MM.1S (cell line): ENCODE measurements around the gene PLXND1.

Experiments
- DNase-seq: peaks from one replicate; pipeline ENCODE4 v3.0.0-alpha.2; 2015
- H2AFZ ChIP-seq: fragments of 300-600 bp; sonication (generic); 2 replicates; pipeline ENCODE4 v1.6.0; 2016; ENCODE audit warnings: antibody characterized with exemption, low read length
- H3F3A ChIP-seq: fragments of 300-600 bp; sonication (generic); 2 replicates; pipeline ENCODE4 v1.6.1; 2016; ENCODE audit warnings: mild to moderate bottlenecking, antibody characterized with exemption, low read length, moderate library complexity, mixed read lengths; ENCODE audit not compliant: insufficient read depth
- H3K27ac ChIP-seq: fragments of 300-600 bp; sonication (generic); 2 replicates; pipeline ENCODE4 v1.5.1; 2016; ENCODE audit warnings: mild to moderate bottlenecking, low read length
- H3K27me3 ChIP-seq: fragments of 300-600 bp; sonication (generic); replicated peaks from 2 replicates; pipeline ENCODE4 v1.6.0; 2016; ENCODE audit warnings: low read length; ENCODE audit not compliant: insufficient read depth
- H3K36me3 ChIP-seq: fragments of 300-600 bp; sonication (generic); replicated peaks from 2 replicates; pipeline ENCODE4 v1.6.1; 2016; ENCODE audit warnings: mild to moderate bottlenecking, low read length, mixed read lengths; ENCODE audit not compliant: insufficient read depth
- H3K4me1 ChIP-seq: fragments of 300-600 bp; sonication (generic); 2 replicates; pipeline ENCODE4 v1.6.1; 2016; ENCODE audit warnings: low read length, mixed read lengths
- H3K4me2 ChIP-seq: fragments of 300-600 bp; sonication (generic); 2 replicates; pipeline ENCODE4 v1.6.0; 2016; ENCODE audit warnings: low read depth, low read length
- H3K4me3 ChIP-seq: fragments of 300-600 bp; sonication (generic); 2 replicates; pipeline ENCODE4 v1.5.1; 2016; ENCODE audit warnings: low read length, mixed read lengths
- H3K79me2 ChIP-seq: fragments of 300-600 bp; sonication (generic); 2 replicates; pipeline ENCODE4 v1.6.1; 2016; ENCODE audit warnings: mixed run types, low read length, mixed read lengths
- H3K9ac ChIP-seq: fragments of 300-600 bp; sonication (generic); 2 replicates; pipeline ENCODE4 v1.6.1; 2016; ENCODE audit warnings: low read length, mixed read lengths
- H3K9me2 ChIP-seq: fragments of 300-600 bp; sonication (generic); replicated peaks from 2 replicates; pipeline ENCODE4 v1.6.1; 2016; ENCODE audit warnings: mild to moderate bottlenecking, low read length, mixed read lengths; ENCODE audit not compliant: insufficient read depth
- H3K9me3 ChIP-seq: fragments of 300-600 bp; sonication (generic); replicated peaks from 2 replicates; pipeline ENCODE4 v1.6.1; 2016; ENCODE audit warnings: mild to moderate bottlenecking, low read length, mixed read lengths; ENCODE audit not compliant: insufficient read depth
- H4K20me1 ChIP-seq: fragments of 300-600 bp; sonication (generic); 2 replicates; pipeline ENCODE4 v1.6.1; 2016; ENCODE audit warnings: mild to moderate bottlenecking, low read length, moderate library complexity, mixed read lengths; ENCODE audit not compliant: insufficient read depth
- CTCF ChIP-seq: fragments of 300-600 bp; sonication (generic); IDR thresholded peaks from 2 replicates; pipeline ENCODE4 v1.5.1; 2016; ENCODE audit warnings: antibody characterized with exemption, low read length, mixed read lengths
- EZH2 ChIP-seq: fragments of 300-600 bp; sonication (generic); optimal IDR thresholded peaks from 2 replicates; pipeline ENCODE3; 2017; ENCODE audit warnings: low read depth, mild to moderate bottlenecking, antibody characterized with exemption, low read length, mixed read lengths
- EZH2phosphoT487 ChIP-seq: fragments of 300-600 bp; sonication (generic); IDR thresholded peaks from 2 replicates; pipeline ENCODE4 v1.6.1; 2018; ENCODE audit warnings: antibody characterized with exemption, low read length

Gene PLXND1

GRCh38 chr3:129614927-129615363, 8.5 kb upstream of the PLXND1 start:
- Histone ChIP-seq H3K4me2 (no peak overlapping the region), H3K27ac (no peak overlapping the region), H3K36me3 (no peaks in the 10 kb centered on the region), H3F3A (no peaks in the 10 kb centered on the region), H2AFZ (no peak overlapping the region), H3K9ac (no peak overlapping the region), H3K9me2 (no peaks in the 10 kb centered on the region), H3K27me3 (no peaks in the 10 kb centered on the region), H3K4me1 (no peaks in the 10 kb centered on the region), H4K20me1 (no peaks in the 10 kb centered on the region), H3K79me2 (no peaks in the 10 kb centered on the region), H3K4me3 (no peak overlapping the region), H3K9me3 (no peaks in the 10 kb centered on the region)
- no peak for TF ChIP-seq CTCF
- no peak for TF ChIP-seq EZH2
- TF ChIP-seq EZH2phosphoT487, result no peak
- no peak for DNase-seq

- TF ChIP-seq EZH2 (no peak), CTCF (no peak), EZH2phosphoT487 (no peak)
- no peaks in the 10 kb centered on the region for H3K9me3 ChIP-seq
- peaks cover 3% of the 10 kb centered on the region; the same call in 1 of the 2 replicates for H3K27me3 ChIP-seq
- H3F3A ChIP-seq, result no peaks in the 10 kb centered on the region
- no peak overlapping the region for H3K4me2 ChIP-seq
- no peak overlapping the region for H3K9ac ChIP-seq
- no peak overlapping the region for H3K4me3 ChIP-seq
- no peak overlapping the region for H3K27ac ChIP-seq
- H3K36me3 ChIP-seq, result no peaks in the 10 kb centered on the region
- H2AFZ ChIP-seq, result no peak overlapping the region
- no peaks in the 10 kb centered on the region for H4K20me1 ChIP-seq
- no peaks in the 10 kb centered on the region for H3K9me2 ChIP-seq
- no peak for DNase-seq
- no peaks in the 10 kb centered on the region for H3K4me1 ChIP-seq
- H3K79me2 ChIP-seq, result no peaks in the 10 kb centered on the region
Measured at GRCh38 chr3:129614435-129614834, 8.0 kb upstream of the PLXND1 start.

- no peaks in the 10 kb centered on the region for H3K9me3 ChIP-seq
- TF ChIP-seq CTCF (no peak), EZH2 (no peak), EZH2phosphoT487 (no peak)
- DNase-seq, result no peak
Measured at GRCh38 chr3:129613367-129613740, 6.9 kb upstream of the PLXND1 start.

More at GRCh38 chr3:129613367-129613740, 6.9 kb upstream of the PLXND1 start:
- no peaks in the 10 kb centered on the region for H4K20me1 ChIP-seq
- no peak overlapping the region for H2AFZ ChIP-seq
- H3K27ac ChIP-seq, result no peak overlapping the region
- H3K4me3 ChIP-seq, result no peak overlapping the region
- no peaks in the 10 kb centered on the region for H3K9me2 ChIP-seq
- H3K79me2 ChIP-seq, result no peaks in the 10 kb centered on the region
- no peak overlapping the region for H3K4me2 ChIP-seq
- no peaks in the 10 kb centered on the region for H3K36me3 ChIP-seq
- H3K9ac ChIP-seq, result no peak overlapping the region
- H3F3A ChIP-seq, result no peaks in the 10 kb centered on the region
- H3K27me3 ChIP-seq, result peaks cover 14% of the 10 kb centered on the region; the same call in 1 of the 2 replicates
- no peaks in the 10 kb centered on the region for H3K4me1 ChIP-seq
